NCI-H2107 (cell line): Measurements from ENCODE around the gene COPE.

Experiments
- DNase-seq: peaks from one replicate; lab custom pipeline; 2025; lab: John Stamatoyannopoulos, UW

COPE gene

DNA sequence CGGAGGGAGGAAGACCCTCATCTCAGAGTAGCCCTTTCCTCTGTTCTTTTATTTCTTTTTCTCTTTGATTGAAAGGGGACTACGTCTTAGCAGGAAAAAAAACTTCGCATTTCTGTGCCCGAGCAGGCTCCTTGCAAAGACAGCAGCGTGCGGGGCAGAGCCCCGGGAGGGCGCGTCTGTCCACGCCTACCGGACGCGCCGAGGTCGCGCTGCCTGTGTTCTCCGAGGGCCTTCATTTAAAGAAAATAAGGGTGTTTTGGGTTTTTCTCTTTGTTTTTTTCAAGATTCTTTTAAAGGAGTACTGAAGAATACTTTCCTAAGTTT, 52.4 kb downstream of the COPE start:
- no peak for DNase-seq

DNA sequence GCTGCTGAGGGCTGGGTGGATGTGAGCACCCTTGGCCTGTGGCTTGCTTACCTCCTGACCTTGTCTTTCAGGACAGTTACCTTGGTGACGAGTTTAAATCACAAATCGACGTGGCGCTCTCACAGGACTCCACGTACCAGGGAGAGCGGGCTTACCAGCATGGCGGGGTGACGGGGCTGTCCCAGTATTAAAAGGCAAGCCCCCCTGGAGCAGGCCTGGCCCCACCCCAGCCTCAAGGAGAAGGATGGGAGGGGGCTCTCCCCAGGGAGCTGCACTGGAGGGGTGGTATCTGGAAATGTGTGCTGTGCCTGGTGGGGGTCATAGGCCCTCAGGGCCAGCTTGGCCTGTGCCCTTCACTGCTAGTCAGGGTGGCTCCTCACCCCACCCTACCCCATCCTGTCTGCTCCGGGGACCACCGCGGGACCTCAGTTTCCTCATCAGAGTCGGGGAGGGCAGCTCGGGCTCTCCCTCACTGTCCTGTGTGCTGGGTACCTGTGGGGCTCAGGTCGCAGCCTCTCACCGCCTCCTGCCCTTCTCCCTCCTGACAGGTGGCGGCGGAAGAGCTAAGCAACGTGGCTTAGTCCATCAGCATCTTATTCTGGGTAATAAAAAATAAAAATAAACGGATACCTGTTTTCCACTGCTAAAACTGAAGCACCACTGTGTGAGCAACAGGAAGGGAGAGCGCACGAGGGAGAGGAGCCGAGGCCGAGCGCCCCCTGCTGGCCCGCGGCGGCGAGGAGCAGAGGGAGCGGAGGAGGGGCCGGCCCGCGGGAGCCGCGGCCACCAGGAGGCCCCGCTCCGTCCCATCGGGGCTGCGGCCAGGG, 53.0 kb downstream of the COPE start:
- no peak for DNase-seq

DNA sequence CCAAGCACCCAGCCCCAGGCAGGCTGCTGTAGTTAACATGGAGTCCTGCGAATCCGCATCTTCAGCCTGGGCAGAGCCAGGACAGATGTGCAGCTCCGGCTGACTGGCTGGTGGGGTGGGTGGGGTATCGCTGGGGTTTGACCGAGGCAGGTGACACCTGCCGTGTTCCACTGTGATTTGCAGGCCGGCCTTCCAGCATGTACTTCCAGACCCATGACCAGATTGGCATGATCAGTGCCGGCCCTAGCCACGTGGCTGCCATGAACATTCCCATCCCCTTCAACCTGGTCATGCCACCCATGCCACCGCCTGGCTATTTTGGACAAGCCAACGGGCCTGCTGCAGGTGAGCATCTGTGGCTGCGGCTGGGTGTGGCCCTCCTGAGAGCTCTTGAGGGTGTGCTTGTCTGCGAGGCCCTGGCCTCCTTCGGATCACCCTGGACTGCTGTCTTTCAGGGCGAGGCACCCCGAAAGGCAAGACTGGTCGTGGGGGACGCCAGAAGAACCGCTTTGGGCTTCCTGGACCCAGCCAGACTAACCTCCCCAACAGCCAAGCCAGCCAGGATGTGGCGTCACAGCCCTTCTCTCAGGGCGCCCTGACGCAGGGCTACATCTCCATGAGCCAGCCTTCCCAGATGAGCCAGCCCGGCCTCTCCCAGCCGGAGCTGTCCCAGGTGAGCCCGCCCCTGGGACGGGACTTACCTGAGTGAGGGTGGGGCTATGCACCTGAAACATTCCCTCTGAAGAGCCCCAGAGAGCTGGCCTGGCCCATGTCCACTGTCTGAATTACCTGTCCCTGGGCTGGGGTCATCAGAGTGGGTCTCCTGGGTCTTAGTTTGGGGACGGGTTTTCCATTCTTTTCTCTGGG, 53.8 kb downstream of the COPE start:
- no peak for DNase-seq

DNA sequence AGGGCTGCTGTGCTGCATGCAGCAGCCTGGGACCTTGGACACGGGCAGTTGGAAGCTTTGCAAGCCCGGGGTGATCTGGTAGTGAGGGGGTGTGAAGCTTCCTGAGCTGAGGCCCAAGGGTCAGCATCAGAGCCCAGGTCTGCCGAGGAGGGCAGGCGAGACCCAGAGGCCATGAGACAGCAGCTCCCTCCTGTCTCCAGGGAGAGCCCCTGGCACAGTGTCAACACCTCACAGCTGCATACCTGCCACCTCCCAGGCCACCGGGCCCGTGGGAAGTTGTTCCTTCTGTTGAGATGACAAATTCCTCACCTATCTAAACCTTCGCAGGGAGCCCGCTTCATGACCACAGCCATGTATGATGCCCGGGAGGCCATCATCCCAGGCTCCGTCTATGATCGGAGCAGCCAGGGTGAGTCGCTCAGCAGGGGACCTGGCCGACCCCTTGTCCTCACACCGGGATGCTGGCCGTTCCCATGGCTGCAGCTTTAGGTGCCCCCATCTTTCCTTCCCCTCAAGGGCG, 55.3 kb downstream of the COPE start:
- DNase-seq: no peak

DNA sequence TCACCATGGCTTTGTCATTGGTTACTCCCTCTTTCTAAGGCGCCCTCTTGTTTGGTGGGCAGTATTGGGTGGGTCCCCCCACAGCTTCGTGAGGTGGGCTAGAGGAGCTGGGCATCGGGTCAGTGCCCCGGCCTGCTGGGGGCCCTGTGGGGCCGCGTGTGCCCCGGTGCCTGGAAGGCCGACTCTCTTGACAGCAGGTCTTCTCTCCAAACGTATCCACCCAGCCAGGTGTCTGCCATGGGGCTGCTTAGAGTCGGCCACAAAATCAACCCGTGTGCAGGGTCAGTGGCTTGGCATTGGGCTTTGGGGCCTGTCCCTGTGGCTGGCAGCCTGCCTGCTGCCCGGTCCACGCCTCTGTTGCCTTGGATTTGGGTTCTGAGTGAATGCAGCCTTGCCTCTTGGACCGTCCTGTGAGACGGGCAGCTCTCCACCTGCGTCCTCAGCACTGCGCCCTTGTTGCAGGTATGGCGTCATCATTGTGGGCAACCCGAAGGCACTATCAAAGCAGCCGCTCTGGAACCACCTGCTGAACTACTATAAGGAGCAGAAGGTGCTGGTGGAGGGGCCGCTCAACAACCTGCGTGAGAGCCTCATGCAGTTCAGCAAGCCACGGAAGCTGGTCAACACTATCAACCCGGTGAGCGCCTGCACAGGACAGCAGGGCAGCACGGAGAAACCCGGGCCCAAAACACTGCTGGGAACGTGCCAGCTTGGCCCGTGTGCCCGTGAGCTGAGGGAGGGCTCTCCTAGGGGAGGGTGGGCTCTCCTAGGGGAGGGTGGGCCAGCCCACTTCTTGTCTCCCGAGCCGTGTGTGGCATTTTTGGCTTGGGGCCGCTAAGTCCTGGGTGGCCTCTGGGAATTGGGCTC, 56.0 kb downstream of the COPE start:
- no peak for DNase-seq

DNA sequence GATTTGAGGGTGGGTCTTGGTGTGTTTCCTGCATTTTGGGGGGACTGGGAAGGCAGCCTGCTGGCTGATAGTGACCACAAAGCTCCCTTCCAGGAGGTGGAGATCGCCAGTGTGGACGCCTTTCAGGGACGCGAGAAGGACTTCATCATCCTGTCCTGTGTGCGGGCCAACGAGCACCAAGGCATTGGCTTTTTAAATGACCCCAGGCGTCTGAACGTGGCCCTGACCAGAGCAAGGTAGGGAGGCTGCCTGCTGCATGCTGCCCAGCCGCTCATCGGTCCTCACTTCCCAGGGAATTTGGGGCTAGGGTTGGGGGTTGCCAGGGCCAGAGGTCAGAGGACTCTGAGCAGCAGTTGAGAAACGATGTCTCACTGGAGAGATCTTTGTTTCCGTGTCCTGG, 57.3 kb downstream of the COPE start:
- no peak for DNase-seq

DNA sequence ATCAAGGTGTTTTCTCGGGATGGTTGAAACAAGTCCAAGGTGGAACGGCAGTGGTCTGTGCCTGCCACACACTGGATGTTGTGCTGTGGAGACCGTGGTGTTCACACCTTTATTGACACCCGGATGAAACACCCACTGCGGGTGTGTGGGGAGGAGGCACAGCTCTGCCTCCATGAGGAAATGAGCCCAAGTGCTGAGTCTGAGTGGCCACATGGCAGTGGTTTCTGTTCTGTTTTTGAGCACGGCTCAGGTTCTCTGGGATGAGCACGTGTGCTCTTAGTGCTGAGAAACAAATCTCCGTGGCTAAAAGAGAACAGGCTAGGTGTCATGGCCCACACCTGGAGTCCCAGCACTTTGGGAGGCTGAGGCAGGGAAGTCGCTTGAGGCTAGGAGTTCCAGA, 58.0 kb downstream of the COPE start:
- DNase-seq: no peak

DNA sequence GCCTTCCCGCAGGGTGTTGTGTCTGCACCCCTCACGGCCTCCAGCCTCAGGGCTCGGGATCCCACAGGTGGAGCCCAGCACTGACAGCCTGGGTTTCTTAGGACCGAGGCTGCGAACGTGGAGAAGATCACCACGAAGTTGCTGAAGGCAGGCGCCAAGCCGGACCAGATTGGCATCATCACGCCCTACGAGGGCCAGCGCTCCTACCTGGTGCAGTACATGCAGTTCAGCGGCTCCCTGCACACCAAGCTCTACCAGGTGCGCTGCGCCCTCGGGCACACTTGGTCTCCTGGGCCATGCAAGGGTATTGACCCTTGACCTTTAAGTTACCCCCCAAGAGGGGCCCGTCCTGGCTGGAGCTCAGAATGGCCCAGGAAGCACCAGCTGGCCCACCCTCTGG, 58.5 kb downstream of the COPE start:
- DNase-seq: no peak

DNA sequence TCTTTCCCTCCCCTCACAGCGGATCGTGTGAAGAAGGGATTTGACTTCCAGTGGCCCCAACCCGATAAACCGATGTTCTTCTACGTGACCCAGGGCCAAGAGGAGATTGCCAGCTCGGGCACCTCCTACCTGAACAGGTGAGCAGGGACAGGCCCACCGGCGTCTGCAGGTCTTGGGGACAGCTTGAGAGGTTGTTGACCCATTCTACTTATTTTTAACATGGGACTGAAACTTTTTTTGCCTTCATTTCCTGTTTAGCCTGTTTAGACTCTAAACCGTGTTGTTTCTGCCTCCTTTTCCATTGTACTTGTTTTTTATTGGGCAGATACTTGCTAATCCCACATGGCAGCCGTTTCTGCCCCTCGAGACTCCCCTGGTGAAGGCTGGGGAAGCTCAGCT, 58.9 kb downstream of the COPE start:
- no peak for DNase-seq

DNA sequence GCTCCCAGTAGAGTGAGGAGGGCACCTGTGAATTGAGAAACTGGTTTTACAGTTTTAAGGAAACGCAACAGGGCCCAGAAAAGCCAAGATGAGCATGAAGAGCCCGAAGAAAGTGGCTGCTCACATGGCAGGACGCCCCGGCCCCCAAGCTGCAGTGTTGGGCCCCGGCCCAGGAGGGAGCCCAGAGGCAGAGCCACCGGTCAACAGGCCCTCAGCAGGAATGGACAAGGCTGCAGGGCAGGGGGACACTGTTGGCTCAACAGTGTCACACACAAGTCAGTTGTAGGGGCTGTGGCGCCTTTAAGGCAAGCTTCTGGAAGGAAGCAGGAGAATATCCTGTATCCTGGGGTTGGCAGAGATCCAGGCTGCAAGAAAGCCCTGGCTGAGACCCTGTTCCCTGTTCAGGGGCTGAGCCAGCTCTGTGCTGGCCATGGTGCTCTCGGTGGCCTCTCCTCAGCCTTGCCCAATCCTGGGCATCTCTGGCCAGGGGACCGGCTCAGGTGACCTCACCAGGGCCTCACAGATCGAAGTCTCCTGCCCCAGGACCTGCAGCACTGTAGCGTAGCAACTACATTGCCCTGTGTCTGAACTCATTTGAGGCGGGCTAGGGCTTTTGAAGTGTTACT, 59.4 kb downstream of the COPE start:
- DNase-seq: no peak

DNA sequence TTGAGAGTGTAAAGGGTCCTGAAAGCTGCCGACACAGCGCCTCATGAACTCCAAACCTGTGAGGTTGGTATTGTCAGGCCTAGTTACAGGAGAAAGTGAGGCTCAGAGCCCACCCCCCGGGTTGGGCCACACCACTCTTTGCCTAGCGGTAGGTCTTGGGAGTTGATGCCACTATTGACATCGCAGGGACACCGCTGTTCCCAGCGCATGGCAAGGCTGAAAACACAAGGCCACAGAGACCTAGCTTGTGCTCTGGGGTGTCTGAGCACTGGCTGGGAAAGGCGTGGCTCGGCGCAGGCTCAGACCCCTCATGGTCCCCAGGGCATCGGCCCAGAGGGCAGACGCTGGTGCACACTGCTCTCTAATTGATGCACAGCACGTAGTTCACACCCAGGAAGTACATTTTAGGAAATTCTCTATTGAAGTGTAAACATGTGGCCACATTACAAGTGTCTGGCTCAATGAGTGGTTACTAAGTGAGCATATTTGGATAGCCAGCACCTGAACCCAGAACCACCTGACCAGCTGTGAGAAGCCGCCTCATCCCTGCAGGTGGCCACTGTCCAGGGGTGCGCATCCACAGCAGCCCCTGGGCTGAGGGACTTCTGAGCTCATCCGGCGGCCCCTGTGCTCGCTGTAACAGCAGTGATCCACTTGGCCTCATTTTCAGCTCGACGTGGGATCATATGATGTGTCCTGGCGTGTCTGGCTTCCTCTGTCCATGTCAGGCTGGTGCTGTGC, 60.1 kb downstream of the COPE start:
- DNase-seq: no peak

DNA sequence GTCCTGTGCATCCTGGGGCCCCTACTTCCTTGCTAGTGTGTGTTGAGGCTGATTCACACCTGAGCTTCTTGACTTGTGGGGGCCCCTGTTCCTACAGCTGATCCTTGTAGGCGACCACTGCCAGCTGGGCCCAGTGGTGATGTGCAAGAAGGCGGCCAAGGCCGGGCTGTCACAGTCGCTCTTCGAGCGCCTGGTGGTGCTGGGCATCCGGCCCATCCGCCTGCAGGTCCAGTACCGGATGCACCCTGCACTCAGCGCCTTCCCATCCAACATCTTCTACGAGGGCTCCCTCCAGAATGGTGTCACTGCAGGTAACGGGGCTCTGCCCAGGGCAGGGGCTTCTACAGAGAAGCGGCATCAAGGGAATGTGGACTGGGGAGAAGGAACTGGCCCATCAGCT, 62.0 kb downstream of the COPE start:
- DNase-seq: no peak

DNA sequence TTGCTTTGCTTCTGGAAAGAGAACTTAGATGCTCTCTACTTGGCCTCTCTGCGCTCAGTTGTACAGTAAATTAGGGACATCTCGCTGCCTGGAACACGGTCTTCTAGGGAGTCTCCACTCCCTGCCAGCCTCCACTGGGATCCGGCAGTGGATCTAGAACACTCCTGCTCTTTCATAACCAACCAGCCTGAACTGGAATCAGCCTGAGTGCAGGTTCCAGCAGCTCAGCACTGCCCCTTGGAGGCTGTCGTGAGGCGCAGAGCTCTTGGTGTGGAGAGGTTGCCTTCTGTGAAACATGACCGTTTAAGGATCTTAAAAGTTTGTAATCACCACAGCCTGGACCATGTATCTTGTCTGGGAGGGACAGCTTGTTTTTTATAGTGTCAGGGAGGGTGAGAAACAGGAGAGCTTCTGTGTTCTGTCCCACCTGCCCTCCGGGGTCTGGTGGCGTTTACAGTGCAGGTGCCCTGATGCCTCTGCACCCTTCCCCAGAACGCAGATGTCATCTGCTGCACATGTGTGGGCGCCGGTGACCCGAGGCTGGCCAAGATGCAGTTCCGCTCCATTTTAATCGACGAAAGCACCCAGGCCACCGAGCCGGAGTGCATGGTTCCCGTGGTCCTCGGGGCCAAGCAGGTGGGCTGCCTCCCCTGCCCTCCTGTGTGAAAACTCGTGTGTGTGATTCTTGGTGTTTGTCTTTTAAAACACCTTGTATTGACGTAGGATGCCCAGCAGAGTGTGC, 62.6 kb downstream of the COPE start:
- DNase-seq: no peak

DNA sequence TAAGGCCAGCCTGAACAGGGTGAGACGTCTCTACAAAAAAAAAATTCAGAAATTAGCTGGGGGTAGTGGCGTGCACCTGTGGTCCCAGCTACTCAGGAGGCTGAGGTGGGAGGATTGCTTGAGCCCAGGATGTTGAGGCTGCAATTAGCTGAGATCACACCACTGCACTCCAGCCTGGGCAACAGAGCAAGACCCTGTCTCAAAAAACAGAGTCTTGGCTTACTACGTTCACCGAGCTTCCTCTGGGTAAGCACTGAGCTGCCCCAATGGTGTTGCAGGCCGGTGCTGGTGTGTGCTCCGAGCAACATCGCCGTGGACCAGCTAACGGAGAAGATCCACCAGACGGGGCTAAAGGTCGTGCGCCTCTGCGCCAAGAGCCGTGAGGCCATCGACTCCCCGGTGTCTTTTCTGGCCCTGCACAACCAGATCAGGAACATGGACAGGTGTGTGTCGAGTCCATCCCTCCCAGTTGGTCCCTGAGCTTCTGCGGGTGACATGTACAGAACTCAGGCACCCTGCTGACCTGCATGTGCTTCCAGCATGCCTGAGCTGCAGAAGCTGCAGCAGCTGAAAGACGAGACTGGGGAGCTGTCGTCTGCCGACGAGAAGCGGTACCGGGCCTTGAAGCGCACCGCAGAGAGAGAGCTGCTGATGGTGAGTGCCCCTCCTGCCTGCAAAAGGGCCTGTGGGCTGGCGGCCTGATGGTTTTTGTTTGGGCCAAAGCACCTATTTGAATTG, 63.4 kb downstream of the COPE start:
- DNase-seq: no peak

DNA sequence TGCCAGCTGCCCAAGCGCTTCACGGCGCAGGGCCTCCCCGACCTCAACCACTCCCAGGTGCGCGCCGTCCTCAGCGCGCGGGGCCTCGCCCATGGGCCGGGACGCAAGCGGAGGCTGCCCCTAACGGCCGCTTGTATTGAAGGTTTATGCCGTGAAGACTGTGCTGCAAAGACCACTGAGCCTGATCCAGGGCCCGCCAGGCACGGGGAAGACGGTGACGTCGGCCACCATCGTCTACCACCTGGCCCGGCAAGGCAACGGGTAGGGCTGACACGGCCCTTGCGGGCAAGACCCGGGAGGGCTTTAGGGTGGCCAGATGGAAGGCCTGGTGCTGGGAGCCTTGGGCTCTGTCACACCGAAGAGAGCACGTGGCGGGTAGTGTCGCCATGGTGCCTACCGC, 64.2 kb downstream of the COPE start:
- no peak for DNase-seq

DNA sequence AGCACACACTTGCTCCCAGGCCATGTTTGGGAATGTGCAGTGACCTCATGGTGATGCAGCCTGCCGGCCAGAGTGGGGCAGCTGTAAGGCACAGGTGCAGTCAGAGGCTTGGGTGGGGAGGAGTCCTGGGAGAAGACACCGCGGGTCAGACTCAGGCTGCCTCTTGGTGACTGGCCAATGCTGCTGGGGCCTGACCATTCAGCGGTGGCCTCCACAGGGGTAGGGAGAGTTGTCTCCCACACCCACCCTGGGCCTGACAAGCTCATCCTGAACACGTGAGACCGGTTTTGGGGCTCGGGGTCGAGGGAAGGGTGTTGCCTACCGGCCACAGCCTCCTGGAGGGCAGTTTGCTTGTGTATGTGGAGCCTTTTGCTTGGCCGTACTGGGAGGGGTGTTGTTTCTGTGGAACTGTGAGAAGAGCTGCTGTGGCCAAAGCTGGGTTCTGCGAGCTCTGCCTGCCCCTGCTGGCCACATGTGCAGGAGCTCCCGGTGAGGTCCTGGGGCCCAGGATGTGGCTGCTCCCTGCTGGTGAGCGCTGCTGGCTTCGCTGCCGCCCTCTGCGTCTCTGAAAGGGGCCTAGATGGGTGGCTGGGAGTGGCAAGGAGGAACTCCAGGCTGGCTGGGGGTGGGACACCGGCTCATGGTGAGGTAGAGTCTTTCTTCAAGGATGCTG, 65.3 kb downstream of the COPE start:
- DNase-seq: no peak

DNA sequence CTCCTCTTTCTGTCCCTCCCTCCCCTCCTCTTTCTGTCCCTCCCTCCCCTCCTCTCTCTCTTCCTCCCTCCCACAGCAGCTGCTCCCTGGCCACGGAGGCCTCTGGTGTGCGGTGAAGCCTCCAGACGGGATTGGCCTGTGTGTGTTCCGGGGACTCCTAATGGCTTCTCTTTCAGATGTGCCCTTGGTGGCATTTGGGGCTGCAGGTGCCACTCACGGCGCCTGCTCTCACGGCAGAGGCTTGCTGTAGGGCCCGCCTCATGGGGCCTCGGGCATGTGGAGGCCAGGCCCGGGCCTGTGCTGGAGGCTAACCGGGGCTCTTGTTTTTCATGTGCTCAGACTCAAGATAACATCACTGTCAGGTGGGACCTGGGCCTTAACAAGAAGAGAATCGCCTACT, 66.5 kb downstream of the COPE start:
- no peak for DNase-seq

DNA sequence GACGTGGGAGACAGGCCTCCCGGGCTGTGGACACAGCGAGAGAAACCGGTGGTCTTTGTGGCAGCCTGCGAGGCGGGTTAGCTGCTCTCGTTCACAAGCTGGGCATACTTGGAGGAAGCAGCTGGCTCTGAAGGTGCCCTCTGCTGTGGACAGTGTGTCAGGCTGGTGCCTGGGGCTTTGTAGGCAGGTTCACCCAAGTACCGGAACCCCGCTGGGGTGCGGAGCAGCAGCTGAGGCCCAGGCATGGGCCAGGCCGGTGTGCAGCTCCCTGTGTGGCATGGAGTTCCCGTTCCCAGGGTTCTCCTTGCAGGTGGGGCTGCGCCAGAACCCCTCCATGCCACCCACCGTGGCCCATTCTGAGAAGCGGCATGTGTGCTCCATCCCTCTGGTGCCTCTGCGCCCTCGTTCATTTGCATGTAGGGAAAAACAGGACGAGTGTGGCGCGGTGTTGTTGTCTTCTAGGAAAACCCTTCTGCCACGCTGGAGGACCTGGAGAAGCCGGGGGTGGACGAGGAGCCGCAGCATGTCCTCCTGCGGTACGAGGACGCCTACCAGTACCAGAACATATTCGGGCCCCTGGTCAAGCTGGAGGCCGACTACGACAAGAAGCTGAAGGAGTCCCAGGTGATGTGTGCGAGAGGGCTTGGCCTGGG, 67.4 kb downstream of the COPE start:
- no peak for DNase-seq
